Measurements from ENCODE around the gene CHORDC1. TPM values are rescaled to one million over a fixed set of nuclear protein-coding genes. Genes with fewer than 3 reads are reported as not detected.

CHORDC1 gene
- total and polyA plus RNA-seq, 2 donors (not counting 3 experiments of a cell fraction or from before 2014, with no cell fraction given) = 30.3 to 56.8 TPM

Other genes with a start within 250 kb of the CHORDC1 start
- not detected in 2 replicates for gene TRIM49C, start 191.9 kb downstream of the CHORDC1 start, total RNA-seq
- not detected in 2 replicates for gene TRIM49C, start 191.9 kb downstream of the CHORDC1 start, polyA plus RNA-seq
- gene UBTFL1, start 137.1 kb downstream of the CHORDC1 start, total RNA-seq = not detected in 2 replicates
- gene UBTFL1, start 137.1 kb downstream of the CHORDC1 start, polyA plus RNA-seq = not detected in 2 replicates
- 1.1 and 1.8 TPM in 2 replicates for gene NAALAD2, start 88.4 kb downstream of the CHORDC1 start, total RNA-seq
- gene NAALAD2, start 88.4 kb downstream of the CHORDC1 start, polyA plus RNA-seq = 0.56 and 0.66 TPM in 2 replicates

Data from endothelial cell of umbilical vein (primary cell).